Activated CD8-positive, alpha-beta T cell treated with anti-CD3 and anti-CD28 coated beads for 36 hours (primary cell): ENCODE results near the gene FYTTD1. TPM values are rescaled to one million over a fixed set of nuclear protein-coding genes. Genes with fewer than 3 reads are reported as not detected.

Experiments
- ATAC-seq: fragments of 200-7000 bp; cut with Tn5 transposase; one replicate; pipeline ENCODE4 v1.10.0; 2021; ENCODE audit warnings: mild to moderate bottlenecking, moderate library complexity
- CTCF ChIA-PET: fragments of 350-600 bp; sonication (Branson Sonifier 250); formaldehyde crosslinking; loops from one replicate; lab custom pipeline; 2021; ENCODE audit warnings: antibody characterized with exemption; lab: Charles Lee
- POLR2A ChIA-PET: fragments of 350-600 bp; sonication (Branson Sonifier 250); formaldehyde crosslinking; loops from one replicate; lab custom pipeline; 2021; ENCODE audit warnings: antibody characterized with exemption; lab: Charles Lee
- DNase-seq: peaks from one replicate; pipeline ENCODE4 v3.0.0-alpha.2; 2020
- H3K27ac Mint-ChIP-seq: one replicate; pipeline ENCODE4 v1.8.0; 2021; ENCODE audit warnings: mild to moderate bottlenecking, mixed read lengths
- H3K27me3 Mint-ChIP-seq: one replicate; pipeline ENCODE4 v1.8.0; 2021; ENCODE audit warnings: mixed read lengths
- H3K36me3 Mint-ChIP-seq: one replicate; pipeline ENCODE4 v1.8.0; 2021; ENCODE audit warnings: low read depth, mixed read lengths
- H3K4me1 Mint-ChIP-seq: one replicate; pipeline ENCODE4 v1.8.0; 2021; ENCODE audit warnings: low read depth, mixed read lengths
- H3K4me3 Mint-ChIP-seq: one replicate; pipeline ENCODE4 v1.8.0; 2021; ENCODE audit warnings: mild to moderate bottlenecking, moderate library complexity, mixed read lengths
- H3K9me3 Mint-ChIP-seq: one replicate; pipeline ENCODE4 v1.8.0; 2021; ENCODE audit warnings: mixed read lengths
- intact Hi-C: fragments of 100-400 bp; cut with micrococcal nuclease; formaldehyde crosslinking; loops from one replicate; pipeline ENCODE4 v1.10.0; 2022
- total RNA-seq, 2 experiments: library from RNA; stranded (reverse); gene quantifications; one replicate each; pipeline ENCODE4 v1.2.3, GENCODE V29; 2021
- TF ChIP-seq, protein P1 (sequence below): fragments of 200-600 bp; IDR thresholded peaks from one replicate; pipeline ENCODE4 v1.8.0; 2022; ENCODE audit warnings: antibody characterized with exemption, mild to moderate bottlenecking

Gene FYTTD1
- total RNA-seq, 2 experiments from 2014 or later: 25.4 to 27.0 TPM

DNA sequence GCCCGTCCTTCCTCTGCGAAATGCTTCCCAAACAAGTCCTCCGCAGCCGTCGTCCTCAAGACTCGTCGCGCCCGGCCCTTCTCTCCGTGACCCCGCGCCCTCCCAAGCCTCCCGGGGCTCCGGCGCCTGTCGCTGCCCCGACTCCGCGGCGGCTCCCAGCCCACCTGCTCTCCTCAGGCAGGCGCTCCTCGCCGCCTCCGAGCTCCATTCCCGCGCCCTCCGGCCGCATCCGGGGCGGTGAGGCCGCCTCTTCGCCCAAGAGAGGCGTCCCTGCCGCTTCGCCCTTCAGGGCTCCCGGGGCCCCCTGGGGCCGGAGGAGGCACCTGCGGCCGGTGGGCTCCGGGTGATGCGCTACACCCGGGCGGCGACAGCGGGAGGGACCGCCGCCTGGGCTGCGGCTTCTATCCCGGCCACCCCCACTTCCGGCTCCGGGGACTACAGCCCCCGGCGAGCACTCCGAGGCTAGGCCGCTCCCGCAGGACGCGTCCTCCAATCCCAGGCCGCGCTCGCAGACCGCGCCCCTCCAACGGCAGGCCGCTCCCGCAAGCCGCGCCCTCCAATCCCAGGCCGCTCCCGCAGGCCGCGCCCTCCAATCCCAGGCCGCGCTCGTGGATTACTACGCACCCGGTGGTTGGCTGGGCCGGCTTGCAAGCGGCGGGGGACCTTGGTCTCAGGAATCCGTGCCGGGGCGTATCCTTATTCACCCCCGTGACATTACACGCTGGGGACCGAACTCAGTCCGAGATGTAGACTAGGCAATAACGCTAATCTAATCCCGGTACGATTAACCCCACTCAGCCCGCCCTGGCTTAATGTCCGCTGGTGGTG lies 13.0 kb upstream of the FYTTD1 start, which contains the start of gene RUBCN:
Gene RUBCN (minus strand): TSS at position 414 of the 828 bp plus-strand sequence. CDS start 185 bp downstream, at position 229.
- intact Hi-C loops: no loop called here
- TF ChIP-seq, protein P1, sequence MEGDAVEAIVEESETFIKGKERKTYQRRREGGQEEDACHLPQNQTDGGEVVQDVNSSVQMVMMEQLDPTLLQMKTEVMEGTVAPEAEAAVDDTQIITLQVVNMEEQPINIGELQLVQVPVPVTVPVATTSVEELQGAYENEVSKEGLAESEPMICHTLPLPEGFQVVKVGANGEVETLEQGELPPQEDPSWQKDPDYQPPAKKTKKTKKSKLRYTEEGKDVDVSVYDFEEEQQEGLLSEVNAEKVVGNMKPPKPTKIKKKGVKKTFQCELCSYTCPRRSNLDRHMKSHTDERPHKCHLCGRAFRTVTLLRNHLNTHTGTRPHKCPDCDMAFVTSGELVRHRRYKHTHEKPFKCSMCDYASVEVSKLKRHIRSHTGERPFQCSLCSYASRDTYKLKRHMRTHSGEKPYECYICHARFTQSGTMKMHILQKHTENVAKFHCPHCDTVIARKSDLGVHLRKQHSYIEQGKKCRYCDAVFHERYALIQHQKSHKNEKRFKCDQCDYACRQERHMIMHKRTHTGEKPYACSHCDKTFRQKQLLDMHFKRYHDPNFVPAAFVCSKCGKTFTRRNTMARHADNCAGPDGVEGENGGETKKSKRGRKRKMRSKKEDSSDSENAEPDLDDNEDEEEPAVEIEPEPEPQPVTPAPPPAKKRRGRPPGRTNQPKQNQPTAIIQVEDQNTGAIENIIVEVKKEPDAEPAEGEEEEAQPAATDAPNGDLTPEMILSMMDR: no peak
- Mint-ChIP-seq H3K27ac (peak within 1 kb of the TSS; percentile 92), H3K36me3 (peaks cover 11% of the 10 kb centered on the region), H3K27me3 (no peaks in the 10 kb centered on the region), H3K4me3 (peak within 1 kb of the TSS; percentile 82), H3K9me3 (no peaks in the 10 kb centered on the region), H3K4me1 (peaks cover 37% of the 10 kb centered on the region)
- CTCF ChIA-PET: interaction anchor here (1.1 to 2.2 kb wide), 3 partner anchors 14 to 138 kb away, joined by 4 to 8 read pairs (median 5); no protein-coding TSS in a partner anchor
- DNase-seq: peak; percentile 96
- POLR2A ChIA-PET: interaction anchor here (0.6 to 2.4 kb wide), 7 partner anchors 13 to 181 kb away, joined by 3 to 16 read pairs (median 4); partner anchors contain the start of genes BDH1 and FYTTD1
- peak; percentile 97 for ATAC-seq

DNA sequence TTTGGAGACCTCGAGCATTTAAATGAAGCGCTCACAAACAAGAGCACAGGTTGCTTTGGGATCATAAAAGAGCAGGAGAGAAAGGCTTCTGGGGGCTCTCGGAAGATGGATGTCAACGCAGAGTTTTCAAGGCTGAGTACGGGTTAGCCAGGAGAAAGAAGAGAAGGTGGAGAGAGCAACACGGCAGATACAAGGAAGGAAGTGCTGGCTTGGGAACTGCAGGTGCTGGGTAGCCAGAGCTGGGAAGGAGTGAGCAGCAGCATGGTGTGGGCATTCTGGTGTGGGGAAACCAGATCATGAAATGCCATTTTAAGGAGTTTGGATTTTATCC lies 12.4 kb upstream of the FYTTD1 start:
- POLR2A ChIA-PET: interaction anchor here (0.9 to 2.3 kb wide), 3 partner anchors 9 to 14 kb away, joined by 5 to 6 read pairs (median 5); partner anchors contain the start of gene FYTTD1
- Mint-ChIP-seq H3K4me3 (peak overlapping the region; percentile 82), H3K27ac (peak overlapping the region; percentile 82), H3K9me3 (no peaks in the 10 kb centered on the region), H3K36me3 (peaks cover 8% of the 10 kb centered on the region), H3K4me1 (peaks cover 34% of the 10 kb centered on the region), H3K27me3 (no peaks in the 10 kb centered on the region)
- intact Hi-C loops: no loop called here
- DNase-seq (no peak), ATAC-seq (no peak)
- TF ChIP-seq, protein P1: no peak
- CTCF ChIA-PET: interaction anchor here (1.3 kb wide), 1 partner anchor 11 kb away, joined by 6 read pairs; no protein-coding TSS in a partner anchor

DNA sequence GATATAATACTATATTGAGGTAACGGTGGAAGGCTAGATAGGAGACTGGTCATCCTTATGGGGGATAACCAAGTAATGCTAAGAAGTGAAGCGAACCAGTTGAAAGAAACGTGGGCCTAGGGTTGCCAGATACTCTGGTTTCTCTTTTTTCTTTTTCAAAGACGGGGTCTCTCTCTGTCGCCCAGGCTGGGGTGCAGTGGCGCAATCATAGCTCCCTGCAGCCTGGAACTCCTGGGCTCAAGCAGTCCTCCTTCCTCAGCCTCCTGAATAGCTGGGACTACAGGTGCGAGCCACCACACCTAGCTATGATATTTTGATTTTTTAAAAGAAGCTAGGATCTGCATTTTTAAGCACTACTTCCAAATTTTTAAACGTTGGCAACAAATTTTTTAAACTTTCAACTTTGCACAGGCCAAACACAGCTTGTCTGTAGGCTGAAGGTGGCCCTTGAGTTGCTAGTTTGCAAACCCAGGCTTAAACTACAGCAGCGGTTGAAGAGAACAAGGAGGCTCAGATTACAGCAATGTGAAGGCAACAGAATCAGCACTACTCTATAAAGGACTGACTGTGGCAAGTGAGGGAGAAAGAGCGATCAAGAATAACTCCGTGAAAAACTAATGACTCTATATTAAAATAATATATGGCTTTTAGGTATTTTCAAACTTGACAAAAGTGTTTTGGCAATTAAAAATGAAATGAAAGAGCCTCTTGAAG lies 11.8 kb upstream of the FYTTD1 start:
- peaks cover 8% of the 10 kb centered on the region for H3K36me3 Mint-ChIP-seq
- ATAC-seq (no peak), DNase-seq (no peak)
- ChIA-PET CTCF (interaction anchor here (0.6 to 1.3 kb wide), 2 partner anchors 11 to 25 kb away, joined by 3 to 6 read pairs; no protein-coding TSS in a partner anchor), POLR2A (interaction anchor here (0.9 to 2.3 kb wide), 3 partner anchors 8 to 13 kb away, joined by 5 to 6 read pairs (median 5); partner anchors contain the start of gene FYTTD1)
- H3K4me1 Mint-ChIP-seq: peaks cover 34% of the 10 kb centered on the region
- intact Hi-C loops: no loop called here
- H3K4me3 Mint-ChIP-seq: peak overlapping the region; percentile 82
- peak overlapping the region; percentile 82 for H3K27ac Mint-ChIP-seq
- H3K27me3 Mint-ChIP-seq: no peaks in the 10 kb centered on the region
- no peaks in the 10 kb centered on the region for H3K9me3 Mint-ChIP-seq
- TF ChIP-seq, protein P1: no peak

DNA sequence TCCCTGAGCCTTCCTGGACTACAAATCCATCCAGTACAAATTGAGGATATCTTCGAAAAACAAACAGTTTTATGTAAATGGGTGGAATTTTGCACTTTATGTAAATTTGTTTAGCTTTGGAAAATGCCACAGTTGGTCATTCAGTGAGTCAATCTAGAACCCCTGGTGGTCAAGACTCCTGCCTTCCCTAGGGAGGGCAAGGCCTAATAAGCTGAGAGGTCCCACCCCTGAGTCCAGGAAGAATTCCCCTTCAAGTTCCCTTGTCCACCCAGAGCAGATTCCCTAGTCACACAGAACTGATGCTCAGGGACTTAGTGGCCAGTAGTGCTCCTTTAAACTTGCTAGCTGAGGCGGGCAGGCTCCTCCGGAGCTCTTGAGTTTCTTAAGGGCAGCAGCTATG lies 6.9 kb upstream of the FYTTD1 start:
- Mint-ChIP-seq H3K9me3 (no peaks in the 10 kb centered on the region), H3K27me3 (no peaks in the 10 kb centered on the region), H3K36me3 (no peaks in the 10 kb centered on the region), H3K27ac (no peak overlapping the region), H3K4me3 (no peak overlapping the region), H3K4me1 (peaks cover 4% of the 10 kb centered on the region)
- no peak for ATAC-seq
- POLR2A ChIA-PET: interaction anchor here (1.3 to 1.4 kb wide), 2 partner anchors 29 to 49 kb away, joined by 3 to 4 read pairs; partner anchors contain the start of gene LRCH3
- no peak for DNase-seq
- intact Hi-C loops: no loop called here
- CTCF ChIA-PET: interaction anchor here (0.6 to 1.4 kb wide), 3 partner anchors 13 to 144 kb away, joined by 3 read pairs; no protein-coding TSS in a partner anchor
- TF ChIP-seq, protein P1: no peak
